Neural cell (in vitro differentiated cells): ENCODE results near the gene FTCD. TPM values are rescaled to one million over a fixed set of nuclear protein-coding genes. Genes with fewer than 3 reads are reported as not detected.

Experiments
- H2AFZ ChIP-seq: fragments of 200-600, 300-800 bp; sonication (generic), shearing (Covaris generic); 2 replicates; pipeline ENCODE4 v1.6.0; 2014; ENCODE audit warnings: low read depth, mild to moderate bottlenecking, antibody characterized with exemption, low read length, moderate library complexity
- H3F3A ChIP-seq: fragments of 200-600 bp; shearing (Covaris generic); 2 replicates; pipeline ENCODE4 v1.6.1; 2016; ENCODE audit warnings: mild to moderate bottlenecking, moderate library complexity, mixed read lengths, antibody characterized with exemption, low read length; ENCODE audit not compliant: insufficient read depth, poor library complexity, severe bottlenecking
- H3K27ac ChIP-seq: fragments of 200-600, 300-800 bp; sonication (generic), shearing (Covaris generic); 2 replicates; pipeline ENCODE4 v1.5.1; 2014; ENCODE audit warnings: mild to moderate bottlenecking, low read length, moderate library complexity
- H3K27me3 ChIP-seq: fragments of 300-800, 200-600 bp; sonication (generic), shearing (Covaris generic); 2 replicates; pipeline ENCODE4 v1.6.0; 2014; ENCODE audit warnings: mild to moderate bottlenecking, low read depth, low read length, moderate library complexity; ENCODE audit not compliant: insufficient read depth
- H3K36me3 ChIP-seq: fragments of 300-800, 200-600 bp; sonication (generic), shearing (Covaris generic); 2 replicates; pipeline ENCODE4 v1.5.1; 2014; ENCODE audit warnings: mild to moderate bottlenecking, antibody characterized with exemption, low read length, moderate library complexity; ENCODE audit not compliant: insufficient read depth
- H3K4me2 ChIP-seq: fragments of 300-800, 200-600 bp; sonication (generic), shearing (Covaris generic); 2 replicates; pipeline ENCODE4 v1.6.0; 2014; ENCODE audit warnings: mild to moderate bottlenecking, low read length
- H3K4me3 ChIP-seq: fragments of 300-800, 200-600 bp; sonication (generic), shearing (Covaris generic); 2 replicates; pipeline ENCODE4 v1.5.1; 2014; ENCODE audit warnings: mild to moderate bottlenecking, low read length, moderate library complexity
- H3K79me2 ChIP-seq: fragments of 200-600 bp; shearing (Covaris generic); replicated peaks from 2 replicates; pipeline ENCODE4 v1.6.0; 2014; ENCODE audit warnings: mild to moderate bottlenecking, low read length, moderate library complexity; ENCODE audit not compliant: insufficient read depth
- H3K9ac ChIP-seq: fragments of 300-800, 200-600 bp; sonication (generic), shearing (Covaris generic); 2 replicates; pipeline ENCODE4 v1.6.1; 2016; ENCODE audit warnings: mild to moderate bottlenecking, low read length, mixed read lengths
- H3K9me2 ChIP-seq: fragments of 200-600 bp; shearing (Covaris generic); 2 replicates; pipeline ENCODE4 v1.6.1; 2016; ENCODE audit warnings: mild to moderate bottlenecking, low read length, mixed read lengths; ENCODE audit not compliant: insufficient read depth
- H3K9me3 ChIP-seq: fragments of 200-600, 300-800 bp; sonication (generic), shearing (Covaris generic); 2 replicates; pipeline ENCODE4 v1.6.1; 2016; ENCODE audit warnings: mild to moderate bottlenecking, mixed run types, low read length, moderate library complexity, mixed read lengths
- H4K20me1 ChIP-seq: fragments of 200-600 bp; shearing (Covaris generic); 2 replicates; pipeline ENCODE4 v1.6.1; 2016; ENCODE audit warnings: mild to moderate bottlenecking, mixed run types; ENCODE audit not compliant: insufficient read depth
- CTCF ChIP-seq: fragments of 450-650 bp; IDR thresholded peaks from 2 replicates; pipeline ENCODE4 v1.5.1; 2014; ENCODE audit warnings: antibody characterized with exemption, mild to moderate bottlenecking, moderate library complexity; ENCODE audit not compliant: poor library complexity, severe bottlenecking
- EP300 ChIP-seq: fragments of 450-650 bp; conservative IDR thresholded peaks from 2 replicates; pipeline ENCODE4 v1.6.1; 2014; ENCODE audit warnings: antibody characterized with exemption, mild to moderate bottlenecking, moderate library complexity; ENCODE audit not compliant: poor library complexity, severe bottlenecking
- EZH2 ChIP-seq: fragments of 200-600, 300-800 bp; shearing (Covaris generic), sonication (generic); IDR thresholded peaks from 2 replicates; pipeline ENCODE4 v1.6.1; 2014; ENCODE audit warnings: antibody characterized with exemption, low read length, borderline replicate concordance, mild to moderate bottlenecking; ENCODE audit not compliant: insufficient read depth, poor library complexity, severe bottlenecking
- MXI1 ChIP-seq: fragments of 450-650 bp; conservative IDR thresholded peaks from 2 replicates; pipeline ENCODE4 v1.6.1; 2014; ENCODE audit warnings: antibody characterized with exemption, mild to moderate bottlenecking; ENCODE audit not compliant: poor library complexity, severe bottlenecking
- POLR2AphosphoS5 ChIP-seq: IDR thresholded peaks from 2 replicates; pipeline ENCODE4 v1.6.1; 2012
- RAD21 ChIP-seq: fragments of 450-650 bp; conservative IDR thresholded peaks from 2 replicates; pipeline ENCODE4 v1.6.1; 2014; ENCODE audit warnings: antibody characterized with exemption, mild to moderate bottlenecking, moderate library complexity
- REST ChIP-seq: IDR thresholded peaks from 2 replicates; pipeline ENCODE4 v1.6.1; 2012; ENCODE audit warnings: borderline replicate concordance
- SMC3 ChIP-seq: fragments of 450-650 bp; conservative IDR thresholded peaks from 2 replicates; pipeline ENCODE4 v1.6.1; 2014; ENCODE audit warnings: antibody characterized with exemption, mild to moderate bottlenecking, moderate library complexity; ENCODE audit not compliant: poor library complexity
- TAF1 ChIP-seq: IDR thresholded peaks from 2 replicates; pipeline ENCODE4 v1.6.1; 2012; ENCODE audit warnings: low read depth
- polyA plus RNA-seq: library from polyadenylated mRNA; depleted of rRNA; stranded (reverse); fragments of >200 nt; gene quantifications from 2 replicates; pipeline ENCODE4 v1.2.3, GENCODE V29; 2014

FTCD gene
- polyA plus RNA-seq, 1 donor from 2014 or later: 2.0 TPM

GRCh38 chr21:46191257-46191685 is 35.9 kb upstream of the FTCD start:
- H3K9me3 ChIP-seq: no peaks in the 10 kb centered on the region
- H3K79me2 ChIP-seq: no peaks in the 10 kb centered on the region
- H3K4me2 ChIP-seq: no peak overlapping the region
- H3K27ac ChIP-seq: no peak overlapping the region
- H3K27me3 ChIP-seq: no peaks in the 10 kb centered on the region
- no peak overlapping the region for H3K9ac ChIP-seq
- H3K36me3 ChIP-seq: no peaks in the 10 kb centered on the region
- no peak for TF ChIP-seq EZH2
- no peak for TF ChIP-seq MXI1
- no peak for TF ChIP-seq REST
- TF ChIP-seq TAF1: no peak
- no peak for TF ChIP-seq EP300
- no peak for TF ChIP-seq SMC3
- no peak for TF ChIP-seq CTCF
- no peak for TF ChIP-seq POLR2AphosphoS5
- no peak for TF ChIP-seq RAD21
- no peaks in the 10 kb centered on the region for H4K20me1 ChIP-seq
- no peaks in the 10 kb centered on the region for H3K9me2 ChIP-seq
- no peak overlapping the region for H3K4me3 ChIP-seq
- H3F3A ChIP-seq: no peaks in the 10 kb centered on the region
- no peak overlapping the region for H2AFZ ChIP-seq

GRCh38 chr21:46190491-46191131 is 35.2 kb upstream of the FTCD start:
- no peaks in the 10 kb centered on the region for H3K9me2 ChIP-seq
- no peak overlapping the region for H3K27ac ChIP-seq
- H3F3A ChIP-seq: no peaks in the 10 kb centered on the region
- no peak overlapping the region for H3K4me3 ChIP-seq
- H3K36me3 ChIP-seq: no peaks in the 10 kb centered on the region
- no peak overlapping the region for H3K9ac ChIP-seq
- no peaks in the 10 kb centered on the region for H3K9me3 ChIP-seq
- no peaks in the 10 kb centered on the region for H3K79me2 ChIP-seq
- no peak overlapping the region for H3K4me2 ChIP-seq
- no peak overlapping the region for H2AFZ ChIP-seq
- no peaks in the 10 kb centered on the region for H3K27me3 ChIP-seq
- H4K20me1 ChIP-seq: no peaks in the 10 kb centered on the region
- TF ChIP-seq SMC3 (no peak), POLR2AphosphoS5 (no peak), TAF1 (no peak), RAD21 (no peak), EZH2 (no peak), REST (no peak), MXI1 (no peak), EP300 (no peak), CTCF (no peak)
